OCI-LY1 (cell line): ENCODE measurements around the gene ADARB2.

ENCODE experiments used
- CTCF ChIP-seq: fragments of 200-600 bp; sonication (generic), shearing (Covaris generic); IDR thresholded peaks from 2 replicates; pipeline ENCODE4 v1.5.1; 2017; ENCODE audit warnings: mild to moderate bottlenecking, antibody characterized with exemption, low read length, moderate library complexity, mixed read lengths
- EZH2 ChIP-seq: fragments of 200-600 bp; sonication (generic), shearing (Covaris generic); IDR thresholded peaks from 2 replicates; pipeline ENCODE4 v1.8.0; 2017; ENCODE audit warnings: borderline replicate concordance, mixed run types, mild to moderate bottlenecking, antibody characterized with exemption, low read length, moderate library complexity, mixed read lengths

- TF ChIP-seq CTCF (no peak), EZH2 (no peak)
These were observed 429.0 kb downstream of the ADARB2 start for GRCh38 chr10:1308173-1308961.
